ENCODE results near the gene SULT2B1.

The SULT2B1 gene

DNA sequence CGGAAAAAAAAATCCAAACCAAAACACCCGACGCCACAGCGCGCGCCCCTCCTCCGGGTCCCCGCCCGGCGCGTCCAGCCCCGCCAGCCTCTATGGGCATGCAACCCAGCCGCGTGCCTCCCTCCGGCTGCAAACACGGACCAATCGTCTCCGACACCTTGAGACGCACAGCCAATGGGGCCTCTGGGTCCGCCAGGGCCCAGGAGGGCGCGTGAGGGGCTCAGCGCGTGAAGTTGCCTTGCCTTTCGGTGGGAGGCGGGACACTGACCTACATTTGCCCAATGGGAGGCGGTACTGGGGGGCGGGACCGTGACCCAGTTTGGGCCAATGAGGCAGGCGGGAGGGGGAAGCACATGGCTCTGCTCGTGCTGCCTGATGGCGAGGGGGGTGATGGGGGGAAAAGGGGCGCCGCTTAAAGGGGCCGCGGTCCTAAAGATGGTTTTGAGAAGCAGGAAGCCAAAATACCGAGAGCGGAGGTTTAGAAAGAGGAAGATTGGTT is 85.5 kb downstream of the SULT2B1 start:
- TF ChIP-seq, protein P1, sequence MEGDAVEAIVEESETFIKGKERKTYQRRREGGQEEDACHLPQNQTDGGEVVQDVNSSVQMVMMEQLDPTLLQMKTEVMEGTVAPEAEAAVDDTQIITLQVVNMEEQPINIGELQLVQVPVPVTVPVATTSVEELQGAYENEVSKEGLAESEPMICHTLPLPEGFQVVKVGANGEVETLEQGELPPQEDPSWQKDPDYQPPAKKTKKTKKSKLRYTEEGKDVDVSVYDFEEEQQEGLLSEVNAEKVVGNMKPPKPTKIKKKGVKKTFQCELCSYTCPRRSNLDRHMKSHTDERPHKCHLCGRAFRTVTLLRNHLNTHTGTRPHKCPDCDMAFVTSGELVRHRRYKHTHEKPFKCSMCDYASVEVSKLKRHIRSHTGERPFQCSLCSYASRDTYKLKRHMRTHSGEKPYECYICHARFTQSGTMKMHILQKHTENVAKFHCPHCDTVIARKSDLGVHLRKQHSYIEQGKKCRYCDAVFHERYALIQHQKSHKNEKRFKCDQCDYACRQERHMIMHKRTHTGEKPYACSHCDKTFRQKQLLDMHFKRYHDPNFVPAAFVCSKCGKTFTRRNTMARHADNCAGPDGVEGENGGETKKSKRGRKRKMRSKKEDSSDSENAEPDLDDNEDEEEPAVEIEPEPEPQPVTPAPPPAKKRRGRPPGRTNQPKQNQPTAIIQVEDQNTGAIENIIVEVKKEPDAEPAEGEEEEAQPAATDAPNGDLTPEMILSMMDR (conservative IDR thresholded peaks at IDR 0.05; ENCODE audit: low read length): no peak
- DNase-seq (ENCODE audit: low read depth): peak; percentile 99
- H3K4me3 ChIP-seq (ENCODE audit: low read length): peak overlapping the region; percentile 72

DNA sequence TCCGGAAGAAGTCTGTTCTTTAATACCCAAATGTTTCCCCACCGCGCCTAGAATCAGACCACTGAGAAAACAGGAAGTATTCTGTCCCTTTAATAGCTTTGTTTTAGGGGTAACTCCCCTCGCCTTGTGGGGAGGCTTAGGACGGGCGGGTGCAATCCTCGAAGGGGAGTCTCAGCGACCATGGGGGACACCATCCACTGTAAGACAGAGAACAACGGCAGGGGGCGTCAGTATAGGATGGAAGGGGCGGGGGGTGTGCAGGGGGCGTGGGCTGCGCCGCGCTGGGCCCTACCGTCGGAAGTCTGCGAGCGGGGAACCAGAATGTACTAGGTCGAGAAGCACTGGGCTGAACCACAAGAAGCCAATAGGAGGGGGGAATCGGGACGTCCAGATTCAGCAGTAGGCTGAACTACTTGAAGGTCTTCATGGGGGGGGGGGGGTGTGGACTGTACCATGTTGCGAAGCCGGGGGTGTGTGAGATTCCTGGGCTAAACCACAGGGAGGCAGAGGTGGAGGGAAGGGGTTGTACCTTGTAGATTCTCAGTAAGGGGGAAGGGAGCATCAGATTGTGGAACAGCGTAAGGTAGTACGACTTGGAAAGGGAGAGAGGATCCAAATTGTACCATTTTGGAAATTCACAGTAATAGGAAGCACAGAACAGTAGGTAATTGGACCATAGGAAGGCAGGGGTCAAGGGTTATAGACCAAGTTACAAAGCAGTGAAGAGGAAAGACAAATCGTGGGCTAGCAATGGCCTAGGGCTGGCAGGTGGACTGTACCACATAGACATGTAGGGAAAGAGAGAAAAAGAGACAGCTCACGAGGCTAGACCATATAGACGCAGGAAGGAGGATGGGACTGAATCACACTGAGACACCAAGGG is 86.2 kb downstream of the SULT2B1 start:
- peak; percentile 98 for DNase-seq (ENCODE audit: low read depth)
- TF ChIP-seq, protein P1 (conservative IDR thresholded peaks at IDR 0.05; ENCODE audit: low read length): peak; percentile 10; the same call in 1 of the 2 replicates
- H3K4me3 ChIP-seq (ENCODE audit: low read length): peak overlapping the region; percentile 72

DNA sequence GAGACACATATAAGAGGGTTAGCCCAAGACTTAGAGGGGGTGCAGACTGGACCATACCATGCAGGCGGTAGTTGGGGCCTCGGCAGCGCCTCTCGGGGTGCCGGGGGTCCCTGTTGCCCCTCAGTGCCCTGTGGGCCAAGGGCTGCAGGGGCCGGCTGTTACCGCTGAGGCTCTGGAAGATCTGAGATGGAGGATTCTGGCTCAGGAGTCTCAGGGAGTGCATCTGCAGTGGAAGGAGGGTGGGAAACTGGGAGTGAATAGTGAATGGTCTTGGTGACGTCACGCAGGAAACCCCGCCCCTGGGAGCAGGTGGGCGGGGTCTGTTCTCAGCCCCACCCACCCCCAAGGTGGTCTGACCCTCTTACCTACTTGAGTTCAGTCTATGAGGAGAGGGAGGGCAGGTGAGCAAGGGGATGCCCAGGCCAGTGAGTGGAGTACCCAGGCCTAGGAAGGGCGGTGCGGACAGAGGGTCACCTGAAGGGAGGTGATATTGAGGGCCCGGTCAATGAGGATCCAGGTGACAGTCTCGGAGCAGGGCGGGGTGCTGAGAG is 86.9 kb downstream of the SULT2B1 start:
- TF ChIP-seq, protein P1 (conservative IDR thresholded peaks at IDR 0.05; ENCODE audit: low read length): no peak
- H3K4me3 ChIP-seq (ENCODE audit: low read length): no peak overlapping the region
- DNase-seq (ENCODE audit: low read depth): no peak

DNA sequence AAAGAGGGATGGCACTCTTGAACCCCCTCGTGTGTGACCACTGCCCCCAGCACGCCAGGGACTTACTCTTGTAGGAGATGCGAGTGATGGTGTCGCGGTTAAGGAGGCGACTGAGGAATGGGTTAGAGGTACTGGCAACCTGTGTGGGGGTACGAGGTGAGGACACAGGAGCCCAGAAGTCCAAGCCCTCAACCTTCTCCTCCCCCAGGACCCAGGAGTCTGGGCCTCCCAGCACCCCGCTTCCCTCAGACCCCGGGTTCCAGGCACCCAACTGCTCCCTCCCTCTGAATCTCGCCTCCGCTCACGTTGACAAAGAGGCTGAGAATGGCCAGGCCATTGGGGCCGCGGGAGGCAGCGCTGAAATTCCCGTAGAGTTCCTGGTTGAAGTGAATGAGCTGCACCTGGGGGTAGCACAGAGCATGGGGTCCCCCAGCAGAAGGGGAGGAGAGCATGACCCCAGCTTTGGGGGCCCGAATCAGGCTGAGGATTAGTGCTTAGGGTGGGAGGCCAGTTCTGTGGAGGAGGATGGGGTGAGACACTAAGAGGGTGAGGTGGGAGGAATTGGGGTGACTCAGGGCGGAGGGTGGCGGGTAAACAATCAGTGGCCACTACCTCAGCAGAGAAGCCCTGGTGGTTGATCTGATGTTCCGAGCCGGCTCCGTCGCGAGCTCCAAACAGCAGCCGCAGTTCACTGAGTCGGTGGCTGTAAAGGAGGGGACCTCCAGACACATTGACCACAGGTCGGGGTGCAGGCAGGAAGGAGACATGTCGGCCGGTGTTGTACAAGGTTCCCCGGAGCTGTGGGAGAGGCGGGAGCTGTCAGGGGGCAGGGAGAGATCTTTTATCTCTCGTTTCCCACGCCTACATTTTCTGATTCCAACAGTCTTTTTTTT is 87.8 kb downstream of the SULT2B1 start:
- DNase-seq (ENCODE audit: low read depth): no peak
- TF ChIP-seq, protein P1 (conservative IDR thresholded peaks at IDR 0.05; ENCODE audit: low read length): no peak
- H3K4me3 ChIP-seq (ENCODE audit: low read length): no peak overlapping the region

DNA sequence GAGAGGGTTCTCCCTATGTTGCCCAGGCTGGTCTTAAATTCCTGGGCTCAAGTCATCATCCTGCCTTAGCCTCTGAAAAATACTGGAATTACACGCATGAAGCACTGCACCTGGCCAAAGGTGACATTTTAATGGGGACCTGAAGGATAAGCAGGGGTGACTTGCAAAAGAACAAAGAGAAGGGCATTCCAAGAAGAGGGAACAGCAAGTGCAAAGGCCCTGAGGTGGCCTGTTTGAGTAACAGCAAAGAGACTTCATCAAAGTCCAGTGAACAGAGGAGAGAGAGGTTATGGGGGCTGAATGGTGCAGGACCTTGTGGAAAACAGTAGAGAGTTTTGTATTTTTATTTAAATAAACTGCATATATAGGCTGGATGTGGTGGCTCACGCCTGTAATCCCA is 89.9 kb downstream of the SULT2B1 start:
- TF ChIP-seq, protein P1 (conservative IDR thresholded peaks at IDR 0.05; ENCODE audit: low read length): no peak
- H3K4me3 ChIP-seq (ENCODE audit: low read length): no peak overlapping the region
- no peak for DNase-seq (ENCODE audit: low read depth)

DNA sequence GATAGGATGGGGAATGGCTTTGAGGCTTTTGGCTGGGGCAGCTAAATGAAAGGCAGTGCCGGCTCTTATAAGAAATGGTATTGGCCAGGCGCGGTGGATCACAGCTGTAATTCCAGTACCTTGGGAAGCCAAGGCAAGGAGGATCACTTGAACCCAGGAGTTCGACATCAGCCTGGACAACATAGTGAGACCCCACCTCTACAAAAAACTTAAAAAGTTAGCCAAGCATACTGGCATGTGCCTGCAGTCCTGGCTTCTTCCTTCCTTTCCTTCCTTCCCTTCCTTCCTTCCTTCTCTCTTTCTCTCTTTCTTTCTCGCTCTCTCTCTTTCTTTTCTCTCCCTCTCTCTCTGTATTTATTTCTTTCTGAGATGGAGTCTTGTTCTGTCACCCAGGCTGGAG is 90.9 kb downstream of the SULT2B1 start:
- H3K4me3 ChIP-seq (ENCODE audit: low read length): no peak overlapping the region
- TF ChIP-seq, protein P1 (conservative IDR thresholded peaks at IDR 0.05; ENCODE audit: low read length): no peak
- DNase-seq (ENCODE audit: low read depth): no peak
